Jurkat, Clone E6-1 (cell line): Measurements from ENCODE around the gene RIC3.

Experiments used
- DNase-seq: peaks from one replicate; pipeline ENCODE4 v3.0.0-alpha.2; 2011; ENCODE audit warnings: low read depth, low spot score
- H3K4me3 ChIP-seq: 2 replicates; pipeline ENCODE4 v1.5.1; 2011; ENCODE audit warnings: mild to moderate bottlenecking, low read length, control low read depth, moderate library complexity

Gene RIC3

GRCh38 chr11:8060146-8060719, 108.6 kb downstream of the RIC3 start:
- DNase-seq = no peak
- H3K4me3 ChIP-seq = no peak overlapping the region

- no peak for DNase-seq
- no peak overlapping the region for H3K4me3 ChIP-seq
These were observed 109.2 kb downstream of the RIC3 start for GRCh38 chr11:8059571-8060011.

DNA sequence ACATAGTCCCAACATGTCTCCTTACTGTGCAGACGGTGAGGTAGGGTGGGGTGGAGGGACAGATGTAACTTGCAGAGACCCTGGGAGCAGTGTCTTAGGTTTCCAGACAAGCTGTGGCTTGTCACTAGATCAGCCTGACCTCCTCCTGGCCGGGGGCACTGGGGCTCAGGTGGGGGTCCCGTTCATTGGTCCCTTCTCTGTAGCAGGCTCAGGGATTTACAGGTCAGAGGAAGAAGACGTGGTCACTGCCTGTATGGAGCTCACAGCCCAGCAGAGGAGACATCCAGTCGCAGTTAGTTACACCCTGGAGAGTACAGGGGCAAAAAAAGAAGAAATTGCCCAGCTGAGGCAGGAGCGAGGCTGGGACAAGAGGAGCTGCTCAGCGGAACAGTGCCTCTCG, 109.8 kb downstream of the RIC3 start:
- no peak overlapping the region for H3K4me3 ChIP-seq
- DNase-seq = no peak

- H3K4me3 ChIP-seq = no peak overlapping the region
- DNase-seq = no peak
These were observed 110.6 kb downstream of the RIC3 start for GRCh38 chr11:8058216-8058615.

DNA sequence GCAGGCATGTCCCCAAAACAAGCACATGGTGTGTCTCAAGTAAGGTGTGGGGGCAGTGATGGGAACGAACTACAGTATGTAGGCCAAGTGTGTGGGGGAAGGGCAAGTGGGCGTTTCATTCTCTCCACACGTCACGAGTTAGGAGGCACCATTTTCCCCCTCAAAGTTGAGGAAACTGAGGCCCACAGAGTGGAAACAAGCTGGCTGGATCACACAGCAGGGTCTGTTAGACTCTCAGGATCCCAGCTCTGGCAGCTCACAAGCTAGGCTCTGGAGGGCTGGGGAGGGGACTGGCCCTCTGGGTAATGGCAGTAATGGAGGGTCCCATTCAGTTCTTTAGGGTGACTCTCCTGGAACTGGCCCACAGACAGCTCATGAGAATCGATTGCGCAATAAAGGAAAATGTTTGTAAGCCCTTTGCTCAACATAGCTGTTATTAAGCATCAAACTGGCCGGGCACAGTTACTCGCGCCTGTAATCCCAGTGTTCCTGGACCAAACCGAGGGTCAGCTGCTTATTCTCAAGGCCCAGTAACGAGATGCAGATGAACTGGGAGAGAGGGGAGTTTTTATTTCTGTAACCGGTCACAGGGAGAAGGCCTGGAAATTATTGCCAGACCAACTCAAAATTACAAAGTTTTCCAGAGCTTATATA, 111.9 kb downstream of the RIC3 start:
- no peak for DNase-seq
- no peak overlapping the region for H3K4me3 ChIP-seq
